Measurements from ENCODE around the gene MECR. TPM values are rescaled to one million over a fixed set of nuclear protein-coding genes. Genes with fewer than 3 reads are reported as not detected.

Gene MECR
- total RNA-seq, 1 donor from 2014 or later, result 16.9 TPM

DNA sequence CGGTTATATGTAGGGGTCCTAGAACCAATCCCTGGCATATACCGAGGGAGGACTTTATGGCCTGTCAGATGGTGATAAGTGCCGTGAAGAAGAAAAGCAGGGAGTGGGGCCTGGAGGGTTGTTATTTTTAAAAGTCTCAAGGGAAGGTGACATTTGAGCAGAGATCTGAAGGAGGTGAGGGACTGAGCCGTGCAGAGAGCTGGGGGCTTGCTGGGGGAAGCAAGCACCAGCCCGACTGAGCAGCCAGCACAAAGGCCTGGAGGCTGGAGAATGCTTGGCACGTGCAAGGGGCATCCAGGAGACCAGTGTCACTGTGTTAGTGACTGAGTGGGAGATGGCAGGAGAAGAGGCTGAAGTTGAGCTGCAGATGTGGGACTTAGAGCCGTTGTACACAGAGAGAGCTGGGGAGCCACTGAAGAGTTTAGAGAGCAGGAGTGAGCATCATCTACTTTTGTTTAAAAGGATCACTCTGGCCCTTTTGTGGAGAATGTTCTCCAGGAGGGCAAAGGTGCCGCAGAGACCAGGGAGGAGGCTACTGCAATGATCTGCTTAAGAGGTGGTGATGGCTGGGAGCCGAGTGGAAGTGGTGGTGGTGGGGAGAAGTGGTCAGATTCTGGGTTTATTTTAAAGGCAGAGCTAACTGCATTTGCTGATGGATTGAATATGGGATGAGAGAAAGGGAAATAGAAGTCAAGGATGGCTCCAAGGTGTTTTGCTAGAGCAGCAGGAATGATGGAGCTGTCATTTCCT lies 36.8 kb upstream of the MECR start:
- H3K36me3 ChIP-seq, result no peaks in the 10 kb centered on the region
- no peak overlapping the region for H3K4me3 ChIP-seq
- intact Hi-C loops (cut with DNase I), result no loop called here
- DNase-seq (ENCODE audit: extremely low spot score in 2 of 2), result no peak
- H3K27me3 ChIP-seq, result no peaks in the 10 kb centered on the region
- no peak for TF ChIP-seq POLR2A (IDR thresholded peaks at IDR 0.05)
- no peak for TF ChIP-seq CTCF (IDR thresholded peaks at IDR 0.05)
- TF ChIP-seq POLR2AphosphoS5 (IDR thresholded peaks at IDR 0.05; ENCODE audit: insufficient read depth in 1 of 2, low read depth in 1 of 2), result no peak
- H3K4me1 ChIP-seq, result peaks cover 15% of the 10 kb centered on the region
- no peak overlapping the region for H3K27ac ChIP-seq
- H3K9me3 ChIP-seq, result no peaks in the 10 kb centered on the region

- TF ChIP-seq POLR2A (IDR thresholded peaks at IDR 0.05), result no peak
- TF ChIP-seq POLR2AphosphoS5 (IDR thresholded peaks at IDR 0.05; ENCODE audit: insufficient read depth in 1 of 2, low read depth in 1 of 2), result no peak
- TF ChIP-seq CTCF (IDR thresholded peaks at IDR 0.05), result no peak
- intact Hi-C loops (cut with DNase I), result no loop called here
- H3K27ac ChIP-seq, result no peak overlapping the region
These were observed 36.2 kb upstream of the MECR start for GRCh38 chr1:29266912-29267311.

DNA sequence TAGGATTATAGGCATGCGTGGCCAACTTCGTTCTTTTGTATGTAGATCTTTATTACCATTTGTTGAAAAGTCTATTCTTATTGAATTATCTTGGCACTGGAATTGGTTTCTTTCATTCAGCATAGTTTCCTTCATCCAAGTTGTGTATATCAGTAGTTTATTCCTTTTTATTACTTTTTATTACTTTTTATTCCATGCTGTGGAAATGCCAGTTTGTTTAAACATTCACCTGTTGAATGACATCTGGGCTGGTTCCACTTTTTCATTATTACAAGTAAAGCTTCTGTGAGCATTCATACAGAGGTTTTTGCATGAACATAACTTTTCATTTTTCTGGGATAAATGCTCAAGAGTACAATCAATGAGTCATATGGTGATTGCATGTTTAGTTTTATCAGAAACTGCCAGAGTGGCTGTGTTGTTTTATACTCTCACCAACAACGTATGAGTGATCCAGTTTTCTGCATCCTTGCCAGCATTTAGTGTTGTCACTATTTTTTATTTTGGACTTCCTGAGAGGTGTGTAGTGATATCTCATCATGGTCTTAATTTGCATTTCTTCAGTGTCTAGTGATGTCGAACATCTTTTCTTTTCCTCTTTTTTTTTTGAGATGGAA lies 34.1 kb upstream of the MECR start:
- Histone ChIP-seq H3K36me3 (no peaks in the 10 kb centered on the region), H3K4me3 (no peak overlapping the region), H3K9me3 (no peaks in the 10 kb centered on the region), H3K4me1 (no peaks in the 10 kb centered on the region), H3K27ac (no peak overlapping the region), H3K27me3 (no peaks in the 10 kb centered on the region)
- intact Hi-C loops (cut with DNase I), result no loop called here
- no peak for TF ChIP-seq CTCF (IDR thresholded peaks at IDR 0.05)
- TF ChIP-seq POLR2A (IDR thresholded peaks at IDR 0.05), result no peak
- TF ChIP-seq POLR2AphosphoS5 (IDR thresholded peaks at IDR 0.05; ENCODE audit: insufficient read depth in 1 of 2, low read depth in 1 of 2), result no peak
- no peak for DNase-seq (ENCODE audit: extremely low spot score in 2 of 2)

More at GRCh38 chr1:29266912-29267311, 36.2 kb upstream of the MECR start:
- peaks cover 15% of the 10 kb centered on the region for H3K4me1 ChIP-seq
- H3K4me3 ChIP-seq, result no peak overlapping the region
- H3K36me3 ChIP-seq, result no peaks in the 10 kb centered on the region
- no peaks in the 10 kb centered on the region for H3K9me3 ChIP-seq
- DNase-seq (ENCODE audit: extremely low spot score in 2 of 2), result no peak
- H3K27me3 ChIP-seq, result no peaks in the 10 kb centered on the region

DNA sequence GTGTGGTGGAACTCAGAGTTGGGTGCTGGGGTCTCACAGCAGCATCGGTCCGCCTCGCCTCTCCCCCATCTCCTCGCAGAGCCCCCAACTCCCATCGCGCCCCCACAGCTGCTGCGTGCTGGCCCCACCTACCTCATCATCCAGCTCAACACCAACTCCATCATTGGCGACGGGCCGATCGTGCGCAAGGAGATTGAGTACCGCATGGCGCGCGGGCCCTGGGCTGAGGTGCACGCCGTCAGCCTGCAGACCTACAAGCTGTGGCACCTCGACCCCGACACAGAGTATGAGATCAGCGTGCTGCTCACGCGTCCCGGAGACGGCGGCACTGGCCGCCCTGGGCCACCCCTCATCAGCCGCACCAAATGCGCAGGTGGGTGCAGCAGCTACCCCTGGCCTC lies 29.8 kb upstream of the MECR start:
- no peak for DNase-seq (ENCODE audit: extremely low spot score in 2 of 2)
- Histone ChIP-seq H3K4me3 (no peak overlapping the region), H3K4me1 (peaks cover 22% of the 10 kb centered on the region), H3K27ac (no peak overlapping the region), H3K27me3 (no peaks in the 10 kb centered on the region), H3K9me3 (no peaks in the 10 kb centered on the region), H3K36me3 (no peaks in the 10 kb centered on the region)
- intact Hi-C loops (cut with DNase I), result no loop called here
- TF ChIP-seq POLR2A (IDR thresholded peaks at IDR 0.05), result no peak

DNA sequence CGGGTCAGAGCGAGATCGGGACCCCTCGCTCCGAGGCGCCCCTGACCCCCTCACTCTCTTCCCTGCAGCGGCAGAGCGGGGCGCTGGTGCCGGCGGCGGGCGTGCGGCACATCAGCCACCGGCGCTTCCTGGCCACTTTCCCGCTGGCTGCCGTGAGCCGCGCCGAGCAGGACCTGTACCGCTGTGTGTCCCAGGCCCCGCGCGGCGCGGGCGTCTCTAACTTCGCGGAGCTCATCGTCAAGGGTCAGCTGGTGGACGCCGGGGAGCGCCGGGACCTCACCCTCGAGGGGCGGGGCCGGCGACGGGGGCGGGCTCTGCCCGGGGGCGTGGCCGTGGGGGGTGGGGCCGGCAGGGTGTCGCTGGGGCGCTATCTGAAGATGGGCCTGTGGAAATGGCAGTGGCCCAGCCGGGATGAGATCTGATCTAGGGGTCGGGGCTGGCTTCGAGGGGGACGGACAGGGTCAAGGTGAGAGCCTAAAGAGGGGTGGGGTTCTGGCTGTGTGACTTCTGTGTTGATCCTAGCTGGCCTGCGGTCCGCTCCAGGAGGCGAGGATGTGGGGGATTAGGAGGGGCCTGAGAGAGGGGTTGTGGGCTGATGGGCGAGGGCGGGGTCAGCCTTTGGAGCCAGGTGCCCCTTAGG lies 29.2 kb upstream of the MECR start:
- TF ChIP-seq POLR2AphosphoS5 (IDR thresholded peaks at IDR 0.05; ENCODE audit: insufficient read depth in 1 of 2, low read depth in 1 of 2) (no peak), CTCF (IDR thresholded peaks at IDR 0.05) (no peak), POLR2A (IDR thresholded peaks at IDR 0.05) (no peak)
- peak overlapping the region; percentile 42 to 50 for H3K4me3 ChIP-seq

More for the DNA sequence above, 29.2 kb upstream of the MECR start:
- Histone ChIP-seq H3K27ac (peak overlapping the region; percentile 23), H3K27me3 (no peaks in the 10 kb centered on the region), H3K36me3 (no peaks in the 10 kb centered on the region), H3K9me3 (no peaks in the 10 kb centered on the region), H3K4me1 (peaks cover 22% of the 10 kb centered on the region)
- no peak for DNase-seq (ENCODE audit: extremely low spot score in 2 of 2)
- intact Hi-C loops (cut with DNase I), result no loop called here

All from vagina (tissue), 2 donors.